T-helper 2 cell treated with Interferon-gamma antibody and Interleukin-4, amounts not matched to agents 100 ng/mL and 5 ng/mL, for 36 hours (primary cell): Measurements from ENCODE around the gene PDGFB. TPM values are rescaled to one million over a fixed set of nuclear protein-coding genes. Genes with fewer than 3 reads are reported as not detected.

ENCODE experiments used
- intact Hi-C: fragments of 100-400 bp; cut with micrococcal nuclease; formaldehyde crosslinking; loops from one replicate; pipeline ENCODE4 v1.15.1; 2023
- total RNA-seq: library from RNA; stranded (reverse); gene quantifications from 2 replicates; pipeline ENCODE4 v1.2.3, GENCODE V29; 2022

Gene PDGFB
- total RNA-seq, 1 donor from 2014 or later: 0.30 TPM

DNA sequence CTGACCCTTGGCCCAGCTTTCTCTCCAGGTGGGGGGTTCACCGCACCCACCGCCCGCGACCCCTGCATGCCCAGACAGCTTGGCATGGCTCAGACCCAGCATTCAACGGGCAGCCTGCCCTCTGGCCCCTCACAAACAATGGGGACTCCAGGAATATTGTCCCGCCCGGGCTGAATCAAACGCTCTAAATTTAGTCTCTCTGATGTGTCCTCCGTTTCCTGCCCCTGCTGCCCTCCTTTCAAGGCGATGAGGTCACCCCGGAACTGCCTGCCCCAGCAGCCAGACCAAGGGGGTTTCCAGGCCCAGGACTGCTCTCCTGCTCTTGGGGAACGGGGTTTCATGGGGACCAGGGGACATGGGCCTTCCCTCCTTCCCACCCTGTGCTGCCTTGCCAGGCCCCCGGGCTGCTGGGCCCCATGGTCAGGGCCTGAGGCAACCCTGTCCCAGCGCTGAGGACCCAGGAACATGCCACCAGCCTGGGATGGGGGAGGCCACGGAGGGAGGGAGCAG is 10.1 kb upstream of the PDGFB start:
- intact Hi-C loops: no loop called here

DNA sequence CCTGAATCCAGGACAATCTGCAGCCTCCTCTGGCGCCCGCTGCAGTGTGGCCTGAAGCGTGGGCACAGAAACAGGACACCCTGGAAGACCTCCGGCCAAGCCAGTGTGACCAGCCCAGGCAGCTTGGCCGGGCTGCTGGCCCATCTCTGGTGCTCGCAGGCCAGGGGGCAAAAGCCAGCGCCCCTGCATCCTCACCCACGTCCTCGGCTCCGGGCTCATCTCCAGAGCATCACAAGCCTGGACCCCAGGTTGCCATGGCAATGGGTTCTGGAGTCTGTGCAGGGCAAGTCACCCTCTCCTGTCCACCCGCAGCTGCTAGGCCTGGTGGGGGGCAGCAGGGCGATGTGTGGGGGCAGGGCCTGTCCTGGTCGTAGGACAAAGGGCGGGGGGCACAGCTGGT is 9.3 kb upstream of the PDGFB start:
- intact Hi-C loops: no loop called here

DNA sequence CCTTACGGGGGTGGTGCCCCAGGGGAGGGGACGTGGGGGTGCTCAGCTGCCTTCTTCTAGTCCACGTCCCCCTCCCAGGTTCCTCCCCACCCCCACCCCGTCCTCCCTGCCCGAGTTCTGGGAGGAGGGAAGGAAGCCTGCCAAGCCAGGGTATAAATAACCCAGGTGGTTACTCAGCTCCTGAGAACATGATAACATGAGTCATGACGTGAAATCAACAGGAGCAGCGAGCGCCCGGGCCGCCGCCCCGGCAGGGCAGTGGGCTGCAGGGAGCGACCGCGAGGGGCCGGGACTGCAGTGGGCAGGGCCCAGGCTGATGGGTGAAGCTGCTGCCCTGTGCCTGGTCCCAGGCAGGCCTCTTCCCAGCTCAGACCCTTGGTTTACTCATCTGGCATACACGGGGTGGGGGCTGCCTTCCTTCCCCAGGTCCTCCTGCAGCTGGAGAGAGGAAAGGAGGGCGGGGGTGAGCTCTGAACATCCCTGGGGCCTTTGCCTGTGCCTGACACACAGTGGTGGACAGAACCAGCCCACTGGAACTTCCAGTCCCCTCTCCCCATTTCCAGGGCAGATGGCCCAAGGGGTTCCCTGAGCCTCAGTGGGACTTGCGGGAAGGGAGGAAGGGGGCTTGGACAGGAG is 8.8 kb upstream of the PDGFB start:
- intact Hi-C loops: no loop called here

DNA sequence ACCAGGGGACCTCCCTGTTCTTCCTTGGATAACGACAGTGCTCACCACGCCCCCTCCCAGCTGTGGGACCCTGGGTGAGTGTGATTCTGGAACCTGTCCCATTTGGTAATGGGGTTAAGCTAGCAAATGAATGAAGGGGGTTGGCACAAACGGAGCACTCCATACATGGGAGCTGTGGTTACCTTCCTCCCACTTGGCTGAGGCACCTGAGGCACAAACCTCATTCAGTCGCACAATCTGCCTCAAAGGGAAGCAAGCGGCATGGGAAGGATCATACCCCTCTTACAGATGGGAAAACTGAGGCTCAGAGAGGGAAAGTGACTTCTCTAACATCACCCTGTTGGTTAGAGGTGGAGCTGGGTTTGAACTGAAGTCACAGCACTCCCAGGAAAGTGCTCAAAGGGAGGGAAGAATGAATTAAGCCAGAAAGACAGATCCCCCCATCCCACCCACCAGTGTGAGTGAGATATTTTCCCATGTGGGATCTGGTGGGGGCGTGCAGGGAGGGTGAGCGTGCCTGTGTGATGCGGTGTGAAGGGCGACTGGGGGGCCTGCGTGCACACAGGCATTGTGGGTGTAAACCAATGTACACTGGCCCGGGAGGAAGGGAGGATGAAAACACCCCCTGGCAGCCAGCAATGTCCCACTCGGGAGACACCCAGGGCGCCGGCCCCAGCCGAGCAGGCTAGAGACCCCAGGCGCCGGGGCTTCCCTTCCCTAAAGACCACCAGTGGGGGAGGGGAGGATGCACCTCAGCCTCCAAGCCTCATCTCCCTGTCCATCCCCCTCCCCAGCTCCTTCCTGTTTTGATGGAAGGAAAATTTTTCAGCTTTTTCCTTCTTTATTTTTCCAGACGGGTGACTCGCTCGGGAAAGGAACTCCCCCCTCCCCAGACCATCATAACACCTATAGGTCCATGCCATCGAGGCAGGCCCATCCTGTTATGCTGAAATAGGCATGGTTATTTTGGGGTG is 8.0 kb upstream of the PDGFB start:
- intact Hi-C loops: no loop called here

DNA sequence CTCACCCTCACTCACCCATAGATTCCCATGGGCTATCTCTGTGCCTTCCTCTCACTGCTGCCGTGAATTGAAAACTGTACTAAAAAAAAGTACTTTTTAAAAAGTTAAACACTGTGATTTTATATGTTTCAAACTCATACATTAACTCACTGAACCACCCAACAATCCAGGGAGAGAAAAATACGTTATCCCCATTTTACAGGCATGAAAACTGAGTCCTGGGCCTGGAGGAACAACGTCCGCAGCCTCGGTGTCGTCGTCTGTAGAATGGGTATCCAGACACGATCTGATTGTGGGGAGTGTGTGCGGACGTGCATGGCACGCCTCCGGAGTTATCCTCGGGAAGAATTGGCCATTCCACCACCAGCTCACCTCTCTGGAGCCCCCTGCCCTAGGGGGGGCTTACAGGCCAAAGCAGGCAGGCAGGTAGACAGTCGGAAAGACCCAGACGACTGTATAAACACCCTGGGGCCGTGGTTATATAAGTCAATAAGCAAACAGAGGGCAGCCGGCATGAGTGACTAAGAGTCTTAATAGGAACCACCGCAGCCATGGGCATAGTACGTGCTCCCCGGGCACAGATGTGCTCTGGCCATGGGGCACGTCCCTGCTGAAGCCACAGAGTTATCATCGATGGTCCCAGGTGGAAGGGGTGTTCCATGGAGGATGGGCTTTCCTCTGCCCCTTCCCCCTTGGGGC is 7.1 kb upstream of the PDGFB start:
- intact Hi-C loops: no loop called here

DNA sequence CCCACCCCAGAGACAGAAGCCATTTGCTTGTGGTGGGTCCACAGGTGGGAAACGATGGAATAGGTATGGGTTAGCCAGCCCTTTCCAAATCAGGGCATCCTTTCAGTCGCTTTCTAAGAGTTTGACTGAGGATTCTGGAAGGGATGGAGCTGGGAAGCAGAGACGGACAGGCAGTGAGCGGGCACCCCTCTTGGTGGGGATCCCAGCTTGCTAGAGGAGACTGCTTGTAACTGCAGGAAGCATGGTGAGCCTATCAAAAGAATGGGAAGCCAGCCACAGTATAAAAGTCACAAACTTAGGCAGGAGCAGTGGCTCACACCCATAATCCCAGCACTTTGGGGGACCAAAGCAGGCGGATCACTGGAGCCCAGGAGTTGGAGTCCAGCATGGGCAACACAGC is 6.1 kb upstream of the PDGFB start:
- intact Hi-C loops: no loop called here

DNA sequence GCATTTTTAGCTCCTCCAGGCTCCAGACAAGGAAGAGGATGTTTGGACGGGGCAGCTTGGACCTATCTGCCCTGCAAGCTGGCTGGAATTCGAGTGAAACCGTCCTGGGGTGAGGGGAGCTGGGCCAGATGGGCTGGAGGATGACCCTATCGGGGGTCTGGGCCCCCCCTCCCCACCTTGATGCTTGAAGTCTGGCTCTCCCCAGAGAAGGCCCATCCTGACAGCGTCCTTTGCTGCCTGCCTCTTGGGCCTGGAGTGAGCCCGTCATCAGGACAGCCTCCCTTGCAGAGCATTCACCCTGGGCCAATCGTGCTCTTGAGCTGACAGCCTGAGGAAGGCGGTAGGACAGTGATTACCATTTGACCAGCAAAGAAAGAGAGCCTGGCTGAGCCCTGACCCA is 5.3 kb upstream of the PDGFB start:
- intact Hi-C loops: no loop called here

DNA sequence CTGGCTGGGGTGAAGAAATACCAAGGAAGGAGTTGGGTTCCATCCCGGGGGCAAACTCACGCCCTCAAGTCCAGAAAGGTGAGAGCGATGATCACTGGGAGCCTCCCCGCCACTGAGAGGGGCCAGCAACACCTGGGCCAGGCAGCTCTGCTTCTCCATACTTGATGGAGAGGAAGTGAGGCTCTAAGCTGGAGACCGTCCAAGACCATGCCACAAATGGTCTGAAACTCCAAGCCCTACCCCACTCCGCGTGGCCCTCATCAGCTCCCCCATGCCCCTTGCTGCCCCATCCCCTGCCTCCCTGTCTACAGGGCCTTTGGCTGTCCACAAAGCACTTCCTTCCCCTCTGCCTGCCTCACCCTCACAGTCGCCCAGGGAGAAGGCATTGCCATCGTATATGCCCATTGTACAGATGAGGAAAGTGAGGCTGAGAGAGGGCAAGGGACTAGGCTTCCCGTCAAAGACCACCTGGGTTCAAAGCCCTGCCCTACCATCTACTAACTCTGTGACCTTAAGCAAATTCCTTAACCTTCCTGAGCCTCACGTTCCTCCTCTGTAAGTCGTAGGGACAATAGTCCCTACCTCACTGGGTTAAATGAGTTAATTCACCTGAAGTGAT is 4.4 kb upstream of the PDGFB start:
- intact Hi-C loops: loop anchor here (10.0 kb wide), 1 partner anchor 66 kb away; the partner anchor contains the start of gene RPL3

DNA sequence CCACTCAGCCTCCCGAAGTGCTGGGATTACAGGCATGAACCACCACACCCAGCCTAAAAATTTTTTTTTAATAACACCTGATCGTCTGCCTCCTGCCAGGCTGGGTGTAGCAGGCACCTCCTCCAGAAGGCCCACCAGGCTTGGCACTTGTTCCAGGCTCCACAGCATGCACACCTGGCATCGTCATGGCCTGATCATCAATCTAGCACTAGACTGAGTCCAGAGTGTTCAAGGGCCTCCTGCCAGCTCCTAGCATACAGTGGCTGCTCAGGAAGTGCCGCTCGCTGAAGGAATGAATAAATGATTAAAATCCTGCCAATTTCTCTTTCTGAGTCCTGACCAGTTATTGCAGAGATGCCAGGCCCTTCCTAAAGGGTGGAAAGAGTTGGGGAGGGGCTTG is 3.5 kb upstream of the PDGFB start:
- intact Hi-C loops: loop anchor here (10.0 kb wide), 1 partner anchor 67 kb away; the partner anchor contains the start of gene RPL3

DNA sequence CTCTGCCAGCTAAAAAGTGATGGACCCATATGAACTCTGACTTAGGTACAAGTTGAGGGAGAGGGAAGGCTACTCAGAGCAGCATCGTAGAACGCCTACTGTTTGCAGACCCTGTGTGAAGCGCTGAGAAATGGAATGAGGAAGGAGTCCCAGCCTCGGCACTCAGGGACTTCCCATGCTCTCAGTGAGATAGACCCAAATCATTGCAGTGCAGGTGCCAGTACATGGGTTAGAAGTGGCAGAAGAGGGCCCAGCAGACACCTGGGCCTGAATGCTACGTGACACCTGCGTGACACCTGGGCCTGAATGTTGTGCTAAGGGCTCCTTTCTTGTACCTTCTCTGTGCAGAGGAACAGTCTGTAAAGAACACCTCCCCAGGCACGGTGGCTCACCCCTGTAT is 2.6 kb upstream of the PDGFB start:
- intact Hi-C loops: loop anchor here (10.0 kb wide), 1 partner anchor 67 kb away; the partner anchor contains the start of gene RPL3

DNA sequence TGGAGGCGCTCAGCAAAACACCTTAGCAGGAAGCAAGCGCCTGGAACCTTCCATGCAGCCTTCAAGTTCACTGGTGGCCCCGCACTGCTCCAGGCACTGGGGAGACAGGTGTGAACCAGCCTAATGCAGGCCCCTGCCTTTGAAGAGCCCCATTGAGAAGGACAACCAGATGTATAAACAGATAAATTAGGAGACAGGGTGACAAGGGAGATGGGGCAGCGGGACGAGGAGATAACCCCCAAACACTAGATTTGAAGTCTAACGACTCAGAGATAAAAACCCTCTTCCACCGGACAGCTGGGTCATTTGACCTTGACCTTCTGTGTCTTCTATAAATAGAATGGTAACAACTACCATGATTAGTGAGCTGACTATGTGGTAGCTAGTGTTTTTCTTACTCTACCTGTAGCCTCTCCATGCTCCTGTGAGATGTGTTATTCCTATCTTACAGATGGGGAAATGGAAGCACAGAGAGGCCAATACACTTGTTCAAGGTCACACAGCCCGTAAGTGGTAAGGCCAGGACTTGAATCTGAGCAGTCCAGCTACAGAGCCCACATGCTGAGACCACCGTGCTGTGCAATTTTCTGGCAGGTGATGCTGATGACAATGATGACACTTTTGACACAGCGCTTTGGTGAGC is 2.0 kb upstream of the PDGFB start:
- intact Hi-C loops: loop anchor here (10.0 kb wide), 1 partner anchor 68 kb away; the partner anchor contains the start of gene RPL3

DNA sequence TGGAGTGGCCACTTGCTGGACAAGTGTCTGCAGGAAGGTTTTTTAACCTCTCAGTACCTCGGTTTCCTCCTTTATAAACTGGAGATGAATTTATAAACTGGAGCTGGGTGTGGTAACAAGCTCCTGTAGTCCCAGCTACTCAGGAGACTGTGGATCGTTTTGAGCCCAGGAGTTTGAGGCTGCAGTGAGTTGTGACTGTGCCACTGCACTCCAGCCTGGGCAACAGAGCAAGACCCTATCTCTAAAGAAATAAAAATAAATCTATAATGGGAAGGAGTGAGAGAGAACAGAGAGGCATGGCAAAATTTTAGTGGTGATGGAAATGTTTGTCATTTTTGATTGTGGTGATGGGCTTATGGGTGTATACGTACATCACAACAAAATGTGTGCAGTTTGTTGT is 1.4 kb upstream of the PDGFB start:
- intact Hi-C loops: loop anchor here (10.0 kb wide), 1 partner anchor 69 kb away; the partner anchor contains the start of gene RPL3

DNA sequence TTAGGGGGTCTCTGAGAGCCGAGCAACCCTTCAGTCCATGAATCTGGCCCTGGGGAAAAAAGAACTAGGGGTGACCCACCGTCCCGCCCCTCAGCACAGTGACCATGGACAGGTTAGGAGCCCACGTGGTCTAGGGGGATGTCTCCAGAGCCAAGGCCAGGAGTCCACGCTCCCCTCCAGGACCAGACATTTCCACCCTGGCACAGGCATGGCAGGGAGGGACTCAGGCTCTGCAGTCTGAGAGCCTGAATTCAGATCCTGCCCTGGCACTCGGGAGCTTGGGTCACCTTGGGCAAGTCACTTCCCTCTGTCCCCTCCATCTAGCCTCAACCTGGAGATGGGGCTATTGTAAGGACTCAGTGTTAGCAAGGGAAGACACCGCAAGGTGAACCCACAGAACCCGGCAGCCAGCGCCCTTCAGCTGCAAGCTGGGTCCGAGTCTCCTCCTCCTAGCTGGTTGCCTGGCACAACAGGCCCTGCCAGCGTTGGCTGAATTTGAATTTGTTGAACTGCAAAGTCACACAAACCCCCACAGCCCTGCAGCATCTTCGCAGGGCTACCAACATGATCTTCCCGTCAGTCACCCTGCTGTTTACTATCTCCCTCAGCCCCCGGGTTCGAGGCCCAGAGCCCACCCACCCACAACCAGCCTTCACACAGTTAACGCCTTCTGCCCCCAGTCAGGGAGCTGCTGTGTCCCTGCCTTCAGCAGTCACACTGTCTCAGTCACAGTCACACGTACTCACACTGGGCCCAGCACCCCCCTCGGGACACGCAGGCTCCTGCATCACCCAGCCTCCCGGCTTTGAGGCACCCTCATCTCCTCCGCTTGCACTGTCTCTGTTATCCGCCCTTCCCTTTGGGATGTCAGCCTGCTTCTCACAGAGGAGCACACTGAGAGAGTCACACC is 603 bp upstream of the PDGFB start:
- intact Hi-C loops: loop anchor here (10.0 kb wide), 1 partner anchor 69 kb away; the partner anchor contains the start of gene RPL3

DNA sequence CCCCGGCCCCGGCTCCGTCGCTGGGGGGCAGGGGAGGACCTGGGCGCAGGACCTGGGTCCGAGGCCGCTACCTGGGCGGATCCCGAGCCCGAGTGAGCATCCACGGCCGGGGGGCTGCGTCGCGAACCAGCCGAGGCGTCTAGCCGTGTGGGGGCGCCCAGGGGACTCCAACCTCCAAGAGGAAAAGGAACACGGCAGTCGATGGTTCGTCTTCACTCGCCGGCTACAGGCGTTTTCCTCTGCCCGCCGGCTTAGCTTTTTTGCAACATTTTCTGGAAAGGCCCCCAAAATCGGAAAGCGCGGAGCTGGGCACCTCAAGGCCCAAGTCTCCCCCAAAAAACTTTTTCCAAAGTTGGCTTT is 666 bp downstream of the PDGFB start:
- intact Hi-C loops: loop anchor here (10.0 kb wide), 1 partner anchor 71 kb away; the partner anchor contains the start of gene RPL3

DNA sequence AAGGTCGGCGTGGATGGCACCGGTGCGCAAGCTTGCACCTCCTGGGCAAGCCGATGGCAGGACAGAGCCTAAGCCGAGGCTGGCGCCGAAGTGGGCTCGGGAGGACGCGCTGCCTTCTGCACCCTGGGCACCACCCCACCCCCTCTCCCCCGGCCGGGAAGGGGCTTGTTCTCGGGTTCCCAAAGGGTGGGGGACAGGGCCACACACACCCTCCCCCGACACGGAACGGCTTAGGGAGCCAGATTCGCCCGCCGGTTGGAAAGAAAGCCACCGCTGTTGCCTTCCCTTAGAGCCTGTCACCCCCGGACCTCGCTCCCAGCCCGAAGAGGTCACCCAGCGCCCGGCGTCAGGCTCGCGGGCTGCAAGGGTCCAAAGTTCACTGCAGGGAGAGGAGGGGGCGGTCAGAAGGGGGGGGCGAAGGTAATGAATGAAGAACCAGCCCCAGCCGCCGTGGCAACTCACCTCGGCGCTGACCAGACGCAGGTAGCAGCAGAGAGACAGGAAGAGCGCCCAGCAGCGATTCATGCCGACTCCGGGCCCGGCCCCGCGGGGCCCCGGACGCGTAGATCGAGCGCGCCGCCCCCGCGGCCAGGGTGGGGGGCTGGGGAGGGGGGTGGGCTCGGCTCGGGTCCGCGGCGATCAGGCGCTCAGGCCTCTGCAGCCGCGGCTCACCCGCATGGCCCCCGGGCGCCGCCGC is 1.2 kb downstream of the PDGFB start:
- intact Hi-C loops: loop anchor here (10.0 kb wide), 1 partner anchor 71 kb away; the partner anchor contains the start of gene RPL3

DNA sequence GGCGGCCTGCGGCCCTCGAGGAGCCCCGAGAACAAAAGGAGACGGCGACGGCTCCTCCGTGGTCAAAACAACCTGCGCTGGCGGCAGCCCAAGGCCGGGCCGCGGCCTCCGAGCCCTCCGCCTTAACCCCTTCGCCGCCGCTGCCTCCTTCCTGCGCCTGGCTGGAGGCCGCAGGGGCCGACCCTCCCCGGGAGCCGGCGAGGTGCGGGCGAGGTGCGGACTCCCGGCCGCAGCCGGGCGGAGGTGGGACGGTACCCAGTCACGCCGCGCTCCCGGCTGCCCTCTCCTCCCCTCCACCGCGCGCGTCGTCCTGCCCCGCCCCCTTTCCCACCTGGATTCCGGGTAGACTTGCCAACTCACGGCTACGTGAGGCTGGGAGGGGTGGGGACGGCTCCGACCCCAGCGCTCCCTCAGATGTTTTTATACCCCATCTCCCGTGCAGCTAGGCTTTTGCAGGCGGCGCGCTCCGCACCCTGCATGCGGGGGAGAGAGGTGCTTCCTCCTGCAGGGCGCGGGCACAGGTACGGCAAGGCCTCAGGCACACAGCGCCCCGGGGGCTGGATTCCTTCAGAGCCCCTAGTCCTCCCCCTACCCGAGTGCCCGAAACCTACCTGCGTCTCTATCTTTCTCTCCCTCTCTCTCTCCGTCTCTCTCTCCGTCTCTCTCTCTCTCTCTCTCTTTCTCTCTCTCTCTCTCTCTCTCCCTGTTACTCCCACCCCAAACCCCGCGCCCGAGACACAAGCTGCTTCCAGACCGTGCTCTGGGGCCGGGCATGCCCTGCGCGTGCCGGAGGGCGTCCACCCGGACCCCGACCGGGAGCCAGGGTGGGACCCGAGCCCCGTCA is 2.0 kb downstream of the PDGFB start:
- intact Hi-C loops: loop anchor here (10.0 kb wide), 1 partner anchor 72 kb away; the partner anchor contains the start of gene RPL3

DNA sequence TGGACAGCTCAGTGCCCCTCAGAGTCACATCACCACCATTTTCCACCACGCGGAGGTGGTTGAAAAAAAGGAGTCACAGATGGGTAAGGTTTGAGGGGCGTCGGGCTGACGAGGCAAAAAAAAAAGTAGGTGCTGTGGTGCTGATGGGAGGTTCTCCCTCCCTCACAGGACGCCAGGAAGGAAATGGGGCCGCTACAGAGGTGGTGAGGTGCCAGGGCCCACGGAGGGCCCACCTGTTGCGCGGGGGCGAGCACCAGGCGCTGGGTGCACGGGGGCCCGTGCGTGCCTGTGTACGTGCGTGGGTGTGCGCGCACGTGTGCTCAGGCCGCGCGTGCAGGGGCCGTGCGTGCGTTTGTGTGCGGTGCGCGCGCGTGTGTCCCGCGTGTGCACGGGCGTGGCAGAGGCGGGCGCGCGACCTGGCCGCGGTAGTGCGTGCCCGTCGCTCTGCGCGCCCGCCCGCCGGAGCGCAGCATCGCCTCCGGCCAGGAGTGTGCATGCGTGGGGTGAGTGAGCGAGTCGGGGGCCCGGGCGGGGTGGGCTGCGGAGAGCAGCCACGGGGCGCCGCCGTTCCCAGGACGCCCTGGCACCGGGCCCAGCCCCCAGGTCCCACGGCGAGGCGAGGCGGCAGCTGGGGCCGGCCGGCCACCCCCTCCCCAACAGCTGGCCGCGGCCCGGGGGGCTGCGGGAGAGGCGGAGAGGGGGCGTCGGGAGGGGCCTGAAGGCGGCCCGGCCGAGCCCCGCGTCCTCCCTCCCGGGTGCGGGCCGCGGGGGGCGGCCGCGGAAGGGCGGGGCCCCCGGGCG is 2.8 kb downstream of the PDGFB start:
- intact Hi-C loops: loop anchor here (10.0 kb wide), 1 partner anchor 73 kb away; the partner anchor contains the start of gene RPL3
